ENCODE data around the gene ARHGAP42. TPM values are rescaled to one million over a fixed set of nuclear protein-coding genes. Genes with fewer than 3 reads are reported as not detected.

ARHGAP42 gene
- total and polyA plus RNA-seq, 9 donors: 4.3 to 11.8 (median 7.0) TPM

DNA sequence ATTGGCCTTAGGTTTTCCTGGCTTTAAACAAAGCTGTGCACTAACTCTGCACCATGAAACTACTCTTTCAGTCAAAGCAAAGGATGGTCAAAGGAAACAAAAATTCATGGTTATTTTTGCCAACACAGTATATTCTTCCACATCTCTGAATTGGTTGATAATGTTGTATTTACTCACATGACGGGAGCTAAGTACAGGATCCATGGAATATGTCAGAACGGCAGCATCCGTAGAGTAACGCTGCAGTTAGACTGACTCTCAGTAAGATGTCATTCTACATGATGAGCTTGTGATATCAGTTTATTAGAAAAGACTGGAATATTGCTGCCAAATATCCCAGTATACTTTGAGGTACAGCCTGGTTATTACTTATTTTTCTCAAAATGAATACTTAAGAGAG, 270.4 kb downstream of the ARHGAP42 start:
- no peaks in the 10 kb centered on the region for H3K36me3 ChIP-seq
- no peak for DNase-seq
- no peaks in the 10 kb centered on the region for H3K27me3 ChIP-seq
- H3K4me3 ChIP-seq: no peak overlapping the region
- H3K4me1 ChIP-seq (ENCODE audit: insufficient read depth): no peaks in the 10 kb centered on the region
- no peak overlapping the region for H3K27ac ChIP-seq
- no peak for TF ChIP-seq POLR2A (IDR thresholded peaks at IDR 0.05)
- TF ChIP-seq, protein P1, sequence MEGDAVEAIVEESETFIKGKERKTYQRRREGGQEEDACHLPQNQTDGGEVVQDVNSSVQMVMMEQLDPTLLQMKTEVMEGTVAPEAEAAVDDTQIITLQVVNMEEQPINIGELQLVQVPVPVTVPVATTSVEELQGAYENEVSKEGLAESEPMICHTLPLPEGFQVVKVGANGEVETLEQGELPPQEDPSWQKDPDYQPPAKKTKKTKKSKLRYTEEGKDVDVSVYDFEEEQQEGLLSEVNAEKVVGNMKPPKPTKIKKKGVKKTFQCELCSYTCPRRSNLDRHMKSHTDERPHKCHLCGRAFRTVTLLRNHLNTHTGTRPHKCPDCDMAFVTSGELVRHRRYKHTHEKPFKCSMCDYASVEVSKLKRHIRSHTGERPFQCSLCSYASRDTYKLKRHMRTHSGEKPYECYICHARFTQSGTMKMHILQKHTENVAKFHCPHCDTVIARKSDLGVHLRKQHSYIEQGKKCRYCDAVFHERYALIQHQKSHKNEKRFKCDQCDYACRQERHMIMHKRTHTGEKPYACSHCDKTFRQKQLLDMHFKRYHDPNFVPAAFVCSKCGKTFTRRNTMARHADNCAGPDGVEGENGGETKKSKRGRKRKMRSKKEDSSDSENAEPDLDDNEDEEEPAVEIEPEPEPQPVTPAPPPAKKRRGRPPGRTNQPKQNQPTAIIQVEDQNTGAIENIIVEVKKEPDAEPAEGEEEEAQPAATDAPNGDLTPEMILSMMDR (IDR thresholded peaks at IDR 0.05): no peak
- no peak for TF ChIP-seq EP300 (IDR thresholded peaks at IDR 0.05)
- 69 to 74% (median 74%) methylated on average over 4 of the region's 4 CpGs for WGBS, 3 donors
- intact Hi-C loops (cut with DNase I): no loop called here
- no peaks in the 10 kb centered on the region for H3K9me3 ChIP-seq

DNA sequence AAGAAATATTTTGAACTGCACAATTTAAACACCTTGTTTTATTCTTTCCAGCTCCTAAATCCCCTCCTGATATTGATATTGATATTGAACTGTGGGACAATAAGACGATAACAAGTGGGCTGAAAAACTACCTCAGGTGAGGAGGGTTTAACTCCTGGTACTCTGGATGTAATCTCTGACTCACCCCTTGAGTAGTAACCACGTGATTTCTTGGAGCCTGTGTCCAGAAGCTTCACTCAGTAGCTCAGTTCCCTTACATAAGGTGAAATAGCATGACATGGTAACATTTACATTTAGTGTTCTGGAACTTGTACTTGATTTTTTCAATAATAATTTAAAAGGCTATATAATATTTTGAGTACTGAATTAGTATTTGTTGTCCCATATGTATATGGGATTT, 274.5 kb downstream of the ARHGAP42 start:
- Histone ChIP-seq H3K4me1 (ENCODE audit: insufficient read depth) (no peaks in the 10 kb centered on the region), H3K36me3 (no peaks in the 10 kb centered on the region)

DNA sequence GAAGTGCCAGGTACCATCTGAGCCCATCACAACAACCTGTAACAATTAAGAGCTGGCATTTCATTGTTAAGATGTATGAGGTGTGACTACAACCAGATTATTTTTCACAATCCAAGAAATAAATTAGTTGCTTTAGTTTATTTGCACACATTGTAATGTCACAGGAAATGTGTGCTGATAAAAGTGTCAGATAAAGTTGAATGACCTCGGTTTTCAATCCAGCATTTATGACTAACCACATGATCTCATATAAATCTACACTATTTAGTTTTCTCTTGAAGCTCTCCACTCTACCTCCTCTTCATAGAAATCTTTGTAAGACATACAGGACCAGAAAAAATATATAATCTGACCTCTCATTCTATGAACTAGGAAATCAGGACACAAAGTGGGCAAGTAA, 276.3 kb downstream of the ARHGAP42 start:
- TF ChIP-seq, protein P1 (IDR thresholded peaks at IDR 0.05): no peak
- TF ChIP-seq EP300 (IDR thresholded peaks at IDR 0.05) (no peak), POLR2A (IDR thresholded peaks at IDR 0.05) (no peak)
- intact Hi-C loops (cut with DNase I): no loop called here
- DNase-seq: no peak
- H3K4me3 ChIP-seq: no peak overlapping the region
- no peaks in the 10 kb centered on the region for H3K4me1 ChIP-seq (ENCODE audit: insufficient read depth)
- H3K36me3 ChIP-seq: no peaks in the 10 kb centered on the region
- no peaks in the 10 kb centered on the region for H3K27me3 ChIP-seq
- no peak overlapping the region for H3K27ac ChIP-seq
- H3K9me3 ChIP-seq: no peaks in the 10 kb centered on the region
- WGBS, 3 donors: 35 to 50% (median 48%) methylated on average over 1 of the region's 1 CpG

More for the DNA sequence above, 274.5 kb downstream of the ARHGAP42 start:
- no peak for DNase-seq
- no peaks in the 10 kb centered on the region for H3K9me3 ChIP-seq
- WGBS, 3 donors: 73 to 84% (median 82%) methylated on average over 2 of the region's 2 CpGs
- no peak for TF ChIP-seq POLR2A (IDR thresholded peaks at IDR 0.05)
- no peak overlapping the region for H3K27ac ChIP-seq
- H3K4me3 ChIP-seq: no peak overlapping the region
- H3K27me3 ChIP-seq: no peaks in the 10 kb centered on the region
- intact Hi-C loops (cut with DNase I): no loop called here

DNA sequence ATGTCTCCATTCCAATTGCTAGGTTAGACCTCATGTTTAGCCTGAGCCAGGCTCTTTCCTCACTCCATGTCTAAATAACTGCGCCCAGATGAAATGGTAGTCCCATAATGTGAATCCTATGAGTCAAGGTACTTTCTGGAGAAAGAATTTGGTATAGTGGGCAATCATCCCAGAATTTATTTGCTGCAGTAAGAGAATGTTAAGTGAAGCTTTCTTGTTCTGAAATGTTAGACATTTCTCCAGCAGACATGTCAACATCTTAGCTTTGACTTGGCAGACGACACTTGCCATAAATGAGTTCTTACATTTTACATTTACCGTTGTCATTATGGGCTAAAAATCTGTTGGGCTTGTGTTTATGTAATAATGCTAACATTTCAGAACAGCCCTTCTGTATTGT, 277.3 kb downstream of the ARHGAP42 start:
- DNase-seq: no peak
- Histone ChIP-seq H3K9me3 (no peaks in the 10 kb centered on the region), H3K36me3 (no peaks in the 10 kb centered on the region), H3K4me3 (no peak overlapping the region), H3K4me1 (ENCODE audit: insufficient read depth) (no peaks in the 10 kb centered on the region), H3K27ac (no peak overlapping the region), H3K27me3 (no peaks in the 10 kb centered on the region)
- intact Hi-C loops (cut with DNase I): no loop called here
- TF ChIP-seq, protein P1 (IDR thresholded peaks at IDR 0.05): no peak
- WGBS, 3 donors: 86 to 95% (median 94%) methylated on average over 3 of the region's 3 CpGs

DNA sequence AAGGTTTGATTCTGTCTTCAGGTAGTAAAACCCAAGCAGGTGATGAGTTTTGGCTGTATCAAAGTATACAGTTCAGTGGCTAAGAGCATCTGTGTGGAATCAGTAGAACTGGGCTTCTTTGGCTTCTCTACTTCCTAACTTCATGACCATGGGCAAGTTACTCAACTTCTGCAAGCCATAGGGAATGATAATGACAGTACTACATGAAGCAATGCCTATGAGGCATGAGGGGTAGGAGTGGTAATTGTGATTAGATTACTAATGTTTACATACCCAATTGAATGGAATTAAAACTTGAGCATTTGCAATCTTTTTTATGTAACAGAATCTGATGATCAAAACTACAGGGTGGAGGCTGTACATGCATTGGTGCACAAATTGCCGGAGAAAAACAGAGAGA, 278.3 kb downstream of the ARHGAP42 start:
- Histone ChIP-seq H3K4me1 (ENCODE audit: insufficient read depth) (no peaks in the 10 kb centered on the region), H3K27me3 (no peaks in the 10 kb centered on the region), H3K27ac (no peak overlapping the region), H3K9me3 (no peaks in the 10 kb centered on the region), H3K4me3 (no peak overlapping the region), H3K36me3 (no peaks in the 10 kb centered on the region)
- WGBS, 3 donors: 96 to 100% (median 99%) methylated on average over 1 of the region's 1 CpG
- TF ChIP-seq EP300 (IDR thresholded peaks at IDR 0.05) (no peak), POLR2A (IDR thresholded peaks at IDR 0.05) (no peak)
- TF ChIP-seq, protein P1 (IDR thresholded peaks at IDR 0.05): no peak
- intact Hi-C loops (cut with DNase I): no loop called here
- DNase-seq: no peak

Data from ovary (tissue), 9 donors.